ENCODE measurements around the gene WWOX. TPM values are rescaled to one million over a fixed set of nuclear protein-coding genes. Genes with fewer than 3 reads are reported as not detected.
"Not testable (repeated sequence)": the region's sequence is repeated elsewhere in the genome, so short reads cannot be mapped to it uniquely, and the experiment has no call there.

Gene WWOX
- total and polyA plus RNA-seq, 2 donors, result 15.3 to 28.4 TPM

DNA sequence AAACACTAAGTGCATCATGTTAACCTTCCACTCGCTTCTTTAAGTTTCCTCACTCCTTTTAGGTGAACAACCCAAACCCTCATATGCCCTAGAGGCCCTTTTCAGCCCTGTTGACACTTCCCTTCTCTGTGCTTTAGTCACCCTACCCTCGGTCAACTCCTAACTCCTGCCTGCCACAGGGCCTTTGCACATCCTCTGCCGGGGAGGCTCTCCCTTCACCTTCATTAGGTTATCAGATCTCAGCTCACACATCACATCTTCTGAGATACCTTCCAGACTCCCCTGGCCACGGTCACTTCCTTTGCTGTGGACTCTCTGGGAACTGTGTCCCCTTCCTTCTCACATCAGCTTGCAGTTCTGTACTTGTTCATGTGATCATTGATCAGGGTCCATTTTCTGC lies 926.7 kb downstream of the WWOX start:
- Histone ChIP-seq H3K27ac (ENCODE audit: low read depth) (no peak overlapping the region), H3K36me3 (ENCODE audit: insufficient read depth) (no peaks in the 10 kb centered on the region), H3K4me1 (ENCODE audit: insufficient read depth) (no peaks in the 10 kb centered on the region), H3K4me3 (ENCODE audit: low read depth, low read length) (no peak overlapping the region)
- DNase-seq (ENCODE audit: extremely low spot score), result no peak
- WGBS, result 97% methylated on average over 4 of the region's 4 CpGs

DNA sequence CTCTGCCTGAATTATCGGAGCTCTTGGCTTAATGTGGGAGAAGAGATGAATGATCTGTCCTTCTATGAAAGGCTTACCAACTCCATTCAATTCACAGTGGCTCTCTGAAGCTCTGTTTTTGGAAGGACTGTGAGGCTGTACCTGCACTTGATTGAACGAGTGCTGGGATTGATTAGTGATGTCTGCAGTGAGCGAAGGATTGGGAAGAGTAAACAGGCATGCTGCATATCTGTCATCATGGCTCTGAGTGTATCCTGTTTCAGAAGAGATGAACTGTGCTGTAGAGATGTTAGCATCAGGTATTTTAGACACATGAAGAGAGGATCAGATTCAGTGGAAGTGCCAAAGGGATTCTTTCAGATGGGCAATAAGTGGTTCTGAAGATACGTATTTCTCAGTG lies 937.1 kb downstream of the WWOX start:
- WGBS, result 96% methylated on average over 4 of the region's 4 CpGs
- no peak for DNase-seq (ENCODE audit: extremely low spot score)
- Histone ChIP-seq H3K27ac (ENCODE audit: low read depth) (no peak overlapping the region), H3K4me1 (ENCODE audit: insufficient read depth) (no peaks in the 10 kb centered on the region), H3K36me3 (ENCODE audit: insufficient read depth) (no peaks in the 10 kb centered on the region), H3K4me3 (ENCODE audit: low read depth, low read length) (no peak overlapping the region)

DNA sequence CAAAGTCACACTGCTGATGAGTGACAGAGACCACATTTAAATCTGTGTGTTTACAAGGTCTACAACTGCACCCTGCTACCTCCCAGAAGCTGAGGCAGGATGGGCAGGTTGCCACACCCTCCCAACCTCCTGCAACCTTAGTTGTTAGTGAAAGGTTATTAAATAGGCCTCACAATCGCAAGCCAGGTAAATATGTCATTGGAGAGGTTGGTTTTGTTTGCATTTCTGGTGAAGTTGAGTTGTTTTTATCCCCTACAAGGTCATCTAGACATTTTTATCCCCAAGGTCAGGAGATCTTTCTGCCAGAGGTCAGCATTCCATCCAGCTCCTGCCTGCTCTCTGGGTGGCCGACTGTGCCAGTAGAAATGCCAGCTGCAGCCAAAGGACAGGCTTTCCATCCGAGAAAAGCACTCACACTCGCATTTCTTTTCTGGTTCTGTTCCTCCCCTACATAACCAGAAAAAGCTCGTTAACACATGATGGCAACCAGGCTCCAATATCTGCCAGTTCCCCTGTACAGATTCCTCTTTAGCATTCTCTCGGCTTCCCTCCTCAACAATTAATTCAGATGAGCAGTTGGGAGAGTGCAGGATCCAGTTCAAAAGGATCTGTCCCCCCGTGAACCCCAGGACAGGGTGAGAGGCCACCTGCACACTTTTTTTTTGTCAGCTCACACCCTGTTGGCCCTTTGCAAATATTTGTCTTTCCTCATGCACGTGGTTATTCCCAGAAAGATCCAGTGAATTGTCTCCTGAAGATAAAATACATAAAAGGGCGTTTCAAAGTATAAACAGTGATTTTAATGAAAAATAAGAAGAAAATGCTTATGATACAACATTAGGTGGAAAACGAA lies 938.3 kb downstream of the WWOX start:
- DNase-seq (ENCODE audit: extremely low spot score), result no peak
- Histone ChIP-seq H3K4me1 (ENCODE audit: insufficient read depth) (no peaks in the 10 kb centered on the region), H3K27ac (ENCODE audit: low read depth) (no peak overlapping the region), H3K4me3 (ENCODE audit: low read depth, low read length) (no peak overlapping the region), H3K36me3 (ENCODE audit: insufficient read depth) (no peaks in the 10 kb centered on the region)
- 72% methylated on average over 10 of the region's 10 CpGs for WGBS

DNA sequence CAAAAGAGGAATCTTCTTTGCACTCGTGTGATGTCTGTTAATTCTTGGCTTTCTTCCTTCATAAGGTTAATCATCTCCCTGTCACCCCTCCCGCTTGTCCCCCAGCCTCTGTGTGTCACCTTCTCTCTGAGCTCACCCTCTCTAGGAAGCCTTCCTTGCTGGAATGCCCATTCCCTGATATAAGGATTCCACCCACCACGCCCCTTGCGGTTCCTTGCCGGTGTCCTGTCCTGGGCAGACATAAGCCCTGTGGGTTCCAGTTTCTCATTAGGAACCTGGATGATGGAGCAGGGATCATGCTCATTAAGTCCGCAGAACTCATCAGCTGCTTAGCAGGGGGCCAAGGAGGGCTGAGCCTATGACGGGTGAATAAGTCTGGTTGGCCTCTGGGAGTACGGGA lies 941.8 kb downstream of the WWOX start:
- no peak for DNase-seq (ENCODE audit: extremely low spot score)
- Histone ChIP-seq H3K27ac (ENCODE audit: low read depth) (no peak overlapping the region), H3K36me3 (ENCODE audit: insufficient read depth) (no peaks in the 10 kb centered on the region), H3K4me3 (ENCODE audit: low read depth, low read length) (no peak overlapping the region), H3K4me1 (ENCODE audit: insufficient read depth) (no peaks in the 10 kb centered on the region)
- 94% methylated on average over 8 of the region's 8 CpGs for WGBS

DNA sequence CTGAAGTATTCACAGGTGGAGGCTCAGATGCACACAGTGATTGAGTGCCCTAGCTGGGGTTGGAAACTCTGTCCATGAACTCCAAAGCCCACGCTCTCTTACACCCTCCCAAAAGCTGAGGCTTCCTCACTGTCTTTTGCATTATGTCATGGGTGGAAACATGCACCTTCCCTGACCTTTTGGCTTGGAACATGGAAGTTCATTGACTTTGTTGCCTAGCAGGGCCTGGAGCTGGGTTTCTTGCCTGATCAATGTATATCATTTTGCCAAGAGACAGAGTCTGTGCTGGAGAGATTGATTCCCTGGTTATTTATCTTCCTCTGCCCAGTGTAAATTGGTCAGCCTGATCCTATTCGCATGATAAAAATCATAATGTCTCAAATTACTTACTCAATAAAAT lies 942.7 kb downstream of the WWOX start:
- Histone ChIP-seq H3K27ac (ENCODE audit: low read depth) (no peak overlapping the region), H3K36me3 (ENCODE audit: insufficient read depth) (no peaks in the 10 kb centered on the region), H3K4me1 (ENCODE audit: insufficient read depth) (no peaks in the 10 kb centered on the region), H3K4me3 (ENCODE audit: low read depth, low read length) (no peak overlapping the region)
- 94% methylated on average over 2 of the region's 2 CpGs for WGBS
- DNase-seq (ENCODE audit: extremely low spot score), result no peak

DNA sequence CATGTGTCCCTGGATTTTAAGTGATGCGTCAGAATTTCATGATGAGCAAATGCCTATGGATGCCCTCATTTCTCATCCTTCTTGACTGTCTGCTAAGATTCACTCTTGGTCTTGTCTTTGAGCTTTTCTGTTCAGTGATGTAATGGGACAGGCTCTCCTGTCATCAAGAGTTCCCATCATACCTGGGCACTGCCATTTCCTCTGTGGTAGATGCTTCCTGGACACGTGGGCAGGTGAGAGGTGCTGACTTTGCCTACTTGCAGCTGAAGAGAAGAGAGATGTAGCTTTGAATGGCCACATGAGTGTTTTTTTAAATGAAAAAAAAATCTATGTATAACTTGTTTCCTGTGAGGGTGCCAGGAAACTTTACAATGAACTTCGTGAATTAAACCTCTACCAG lies 943.4 kb downstream of the WWOX start:
- no peaks in the 10 kb centered on the region for H3K4me1 ChIP-seq (ENCODE audit: insufficient read depth)
- WGBS, result 69% methylated on average over 3 of the region's 3 CpGs
- H3K27ac ChIP-seq (ENCODE audit: low read depth), result no peak overlapping the region
- no peak for DNase-seq (ENCODE audit: extremely low spot score)
- H3K4me3 ChIP-seq (ENCODE audit: low read depth, low read length), result no peak overlapping the region
- no peaks in the 10 kb centered on the region for H3K36me3 ChIP-seq (ENCODE audit: insufficient read depth)

DNA sequence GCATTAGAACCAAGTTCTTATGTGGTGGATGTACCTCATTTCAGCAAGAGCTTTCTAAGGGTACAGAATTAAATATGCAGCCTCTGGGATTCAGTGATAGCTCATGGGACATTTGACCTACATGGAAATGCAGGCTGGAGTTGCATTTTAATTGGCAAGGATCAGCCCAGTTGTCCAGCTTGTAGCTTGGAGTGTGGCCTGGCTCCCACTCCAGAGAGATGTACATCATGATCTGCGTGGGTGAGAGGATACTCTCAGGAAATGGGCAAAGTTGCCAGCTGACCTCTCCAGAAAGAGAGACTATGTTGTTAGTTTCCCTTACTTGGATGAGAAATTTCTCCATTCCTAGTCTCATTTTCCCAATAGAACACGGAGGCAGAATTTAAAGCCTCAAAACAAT lies 945.7 kb downstream of the WWOX start:
- Histone ChIP-seq H3K4me3 (ENCODE audit: low read depth, low read length) (no peak overlapping the region), H3K4me1 (ENCODE audit: insufficient read depth) (no peaks in the 10 kb centered on the region), H3K27ac (ENCODE audit: low read depth) (no peak overlapping the region), H3K36me3 (ENCODE audit: insufficient read depth) (no peaks in the 10 kb centered on the region)
- DNase-seq (ENCODE audit: extremely low spot score), result no peak
- 77% methylated on average over 2 of the region's 2 CpGs for WGBS

DNA sequence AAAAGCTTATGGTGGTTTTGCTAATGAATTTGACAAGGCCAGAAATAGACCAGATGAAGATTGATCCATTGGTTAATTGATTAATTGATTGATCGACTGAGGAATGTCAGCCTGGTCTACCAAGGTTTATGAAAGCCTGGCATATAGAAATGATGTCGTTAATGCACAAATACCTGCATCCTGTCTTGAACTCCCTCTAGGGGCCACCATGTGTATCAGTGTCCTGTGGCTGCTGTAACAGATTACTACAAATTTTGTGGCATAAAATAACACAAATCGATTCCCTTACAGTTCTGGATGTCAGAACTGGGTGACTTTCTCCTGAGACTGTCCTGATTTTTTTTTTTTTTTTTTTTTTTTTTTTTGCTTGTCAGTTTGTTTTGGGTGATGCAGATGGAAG lies 947.9 kb downstream of the WWOX start:
- Histone ChIP-seq H3K4me3 (ENCODE audit: low read depth, low read length) (no peak overlapping the region), H3K4me1 (ENCODE audit: insufficient read depth) (no peaks in the 10 kb centered on the region), H3K36me3 (ENCODE audit: insufficient read depth) (no peaks in the 10 kb centered on the region), H3K27ac (ENCODE audit: low read depth) (no peak overlapping the region)
- WGBS, result 83% methylated on average over 3 of the region's 3 CpGs
- DNase-seq (ENCODE audit: extremely low spot score), result no peak

DNA sequence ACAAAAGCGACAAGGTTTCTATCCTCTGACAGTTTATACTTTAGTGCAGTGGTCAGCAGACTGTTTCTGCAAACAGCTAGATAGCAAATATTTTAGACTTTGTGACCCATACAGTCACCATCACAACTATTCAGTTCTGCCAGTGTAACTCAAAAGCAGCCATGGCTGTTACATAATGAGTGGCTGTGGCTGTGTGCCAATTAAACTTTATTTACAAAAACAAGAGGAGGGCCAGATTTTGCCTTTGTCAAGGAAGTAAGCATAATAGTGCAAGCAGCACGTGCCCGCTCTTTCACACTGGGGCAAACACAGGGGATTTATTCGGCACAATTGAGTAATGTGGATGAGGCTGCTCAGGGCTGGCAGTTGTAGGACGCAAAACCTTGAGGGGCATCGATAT lies 949.6 kb downstream of the WWOX start:
- H3K4me3 ChIP-seq (ENCODE audit: low read depth, low read length), result no peak overlapping the region
- no peaks in the 10 kb centered on the region for H3K36me3 ChIP-seq (ENCODE audit: insufficient read depth)
- H3K4me1 ChIP-seq (ENCODE audit: insufficient read depth), result peaks cover 2% of the 10 kb centered on the region
- DNase-seq (ENCODE audit: extremely low spot score), result no peak
- 96% methylated on average over 6 of the region's 6 CpGs for WGBS
- no peak overlapping the region for H3K27ac ChIP-seq (ENCODE audit: low read depth)

GRCh38 chr16:79050063-79050462 lies 950.6 kb downstream of the WWOX start:
- 91% methylated on average over 4 of the region's 4 CpGs for WGBS
- H3K27ac ChIP-seq (ENCODE audit: low read depth), result no peak overlapping the region
- DNase-seq (ENCODE audit: extremely low spot score), result no peak
- H3K4me1 ChIP-seq (ENCODE audit: insufficient read depth), result peaks cover 2% of the 10 kb centered on the region
- no peak overlapping the region for H3K4me3 ChIP-seq (ENCODE audit: low read depth, low read length)
- H3K36me3 ChIP-seq (ENCODE audit: insufficient read depth), result no peaks in the 10 kb centered on the region

DNA sequence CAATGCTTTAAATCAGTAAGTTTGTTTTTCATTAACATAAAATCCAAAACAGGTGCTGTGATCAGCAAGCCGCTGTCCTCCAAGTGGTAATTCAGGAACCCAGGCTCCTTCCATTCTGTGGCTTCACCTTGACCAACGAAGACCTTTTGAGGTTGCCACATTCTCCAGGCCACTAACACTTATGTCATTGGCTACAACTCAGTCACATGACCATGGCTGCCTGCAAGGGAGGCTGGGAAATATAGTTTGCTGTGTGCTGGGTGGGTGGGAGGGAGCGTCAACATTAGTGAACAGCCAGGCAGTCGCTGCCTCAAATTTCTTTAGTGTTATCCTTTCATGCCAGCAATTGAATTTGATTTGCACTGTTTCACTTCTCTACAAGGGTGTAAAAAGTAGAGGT lies 951.9 kb downstream of the WWOX start:
- no peak overlapping the region for H3K27ac ChIP-seq (ENCODE audit: low read depth)
- H3K4me1 ChIP-seq (ENCODE audit: insufficient read depth), result peaks cover 2% of the 10 kb centered on the region

DNA sequence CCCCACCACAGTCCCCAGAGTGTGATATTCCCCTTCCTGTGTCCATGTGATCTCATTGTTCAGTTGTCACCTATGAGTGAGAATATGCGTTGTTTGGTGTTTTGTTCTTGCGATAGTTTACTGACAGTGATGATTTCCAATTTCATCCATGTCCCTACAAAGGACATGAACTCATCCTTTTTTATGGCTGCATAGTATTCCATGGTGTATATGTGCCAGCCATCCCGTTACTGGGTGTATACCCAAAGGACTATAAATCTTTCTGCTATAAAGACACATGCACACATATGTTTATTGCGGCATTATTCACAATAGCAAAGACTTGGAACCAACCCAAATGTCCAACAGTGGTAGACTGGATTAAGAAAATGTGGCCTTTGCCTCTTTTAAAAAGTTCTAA lies 952.7 kb downstream of the WWOX start:
- 92% methylated on average over 4 of the region's 4 CpGs for WGBS
- not testable (repeated sequence) for H3K27ac ChIP-seq (ENCODE audit: low read depth); H3K4me1 ChIP-seq (ENCODE audit: insufficient read depth); DNase-seq (ENCODE audit: extremely low spot score); H3K36me3 ChIP-seq (ENCODE audit: insufficient read depth); H3K4me3 ChIP-seq (ENCODE audit: low read depth, low read length)

More for the DNA sequence above, 951.9 kb downstream of the WWOX start:
- WGBS, result 92% methylated on average over 4 of the region's 4 CpGs
- Histone ChIP-seq H3K36me3 (ENCODE audit: insufficient read depth) (no peaks in the 10 kb centered on the region), H3K4me3 (ENCODE audit: low read depth, low read length) (no peak overlapping the region)
- DNase-seq (ENCODE audit: extremely low spot score), result no peak

DNA sequence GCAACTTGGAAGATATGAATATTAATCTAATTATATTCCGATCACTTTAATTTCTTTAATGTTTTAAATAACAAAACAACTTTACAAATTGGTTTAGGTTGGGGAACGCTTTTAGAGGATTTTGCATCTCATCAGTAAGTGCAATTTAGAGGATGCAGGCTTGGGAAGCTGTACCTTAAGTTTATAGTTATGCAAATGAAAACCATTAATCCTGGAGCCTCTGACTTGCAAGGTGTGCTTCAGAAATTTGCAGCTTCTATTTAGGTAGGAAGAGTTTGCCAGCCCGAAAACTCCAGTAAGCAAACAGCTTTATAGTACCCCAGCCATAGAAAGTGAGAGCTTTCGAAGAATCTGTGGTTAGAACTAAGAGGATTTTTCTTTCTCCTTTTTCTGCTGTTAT lies 954.1 kb downstream of the WWOX start:
- no peak overlapping the region for H3K4me3 ChIP-seq (ENCODE audit: low read depth, low read length)
- peaks cover 2% of the 10 kb centered on the region for H3K4me1 ChIP-seq (ENCODE audit: insufficient read depth)
- 95% methylated on average over 4 of the region's 4 CpGs for WGBS
- H3K36me3 ChIP-seq (ENCODE audit: insufficient read depth), result no peaks in the 10 kb centered on the region
- no peak overlapping the region for H3K27ac ChIP-seq (ENCODE audit: low read depth)
- DNase-seq (ENCODE audit: extremely low spot score), result no peak

GRCh38 chr16:79054211-79054984 lies 954.9 kb downstream of the WWOX start:
- H3K4me1 ChIP-seq (ENCODE audit: insufficient read depth), result peaks cover 2% of the 10 kb centered on the region
- DNase-seq (ENCODE audit: extremely low spot score), result no peak
- no peak overlapping the region for H3K4me3 ChIP-seq (ENCODE audit: low read depth, low read length)
- WGBS, result 69% methylated on average over 13 of the region's 13 CpGs
- no peaks in the 10 kb centered on the region for H3K36me3 ChIP-seq (ENCODE audit: insufficient read depth)
- H3K27ac ChIP-seq (ENCODE audit: low read depth), result no peak overlapping the region

Measured in urinary bladder (tissue), 4 donors.